WTC11 (cell line): Measurements from ENCODE around the gene KIF2C.

Experiments
- CBFB ChIP-seq: sonication (generic); formaldehyde crosslinking; IDR thresholded peaks from 2 replicates; pipeline ENCODE4 v1.8.1; 2022; ENCODE audit warnings: mild to moderate bottlenecking, low read depth, missing genetic modification reagents
- CTCF ChIP-seq: fragments of 200-600 bp; IDR thresholded peaks from 2 replicates; pipeline ENCODE4 v1.8.0; 2022; ENCODE audit warnings: antibody characterized with exemption
- E2F5 ChIP-seq: sonication (generic); formaldehyde crosslinking; IDR thresholded peaks from 2 replicates; pipeline ENCODE4 v1.8.1; 2022; ENCODE audit warnings: mild to moderate bottlenecking, moderate library complexity, missing genetic modification reagents
- SOX15 ChIP-seq: fragments of 250-450 bp; sonication (Bioruptor Pico); IDR thresholded peaks from 2 replicates; pipeline ENCODE4 v1.9.0; 2021; ENCODE audit warnings: mild to moderate bottlenecking
- SP1 ChIP-seq: sonication (generic); formaldehyde crosslinking; conservative IDR thresholded peaks from 2 replicates; pipeline ENCODE4 v1.8.1; 2022; ENCODE audit warnings: missing genetic modification reagents
- ZNF263 ChIP-seq: sonication (generic); formaldehyde crosslinking; IDR thresholded peaks from 2 replicates; pipeline ENCODE4 v1.8.1; 2022; ENCODE audit warnings: low read depth, mild to moderate bottlenecking, moderate library complexity, missing genetic modification reagents

GRCh38 chr1:44707959-44708831 lies 31.4 kb upstream of the KIF2C start:
- TF ChIP-seq SOX15 (CRISPR knock-in tag) (no peak), CTCF (no peak), CBFB (CRISPR knock-in tag) (no peak), SP1 (no peak), E2F5 (CRISPR knock-in tag) (no peak), ZNF263 (no peak)
